ENCODE results near the gene DIPK1C.

DNA sequence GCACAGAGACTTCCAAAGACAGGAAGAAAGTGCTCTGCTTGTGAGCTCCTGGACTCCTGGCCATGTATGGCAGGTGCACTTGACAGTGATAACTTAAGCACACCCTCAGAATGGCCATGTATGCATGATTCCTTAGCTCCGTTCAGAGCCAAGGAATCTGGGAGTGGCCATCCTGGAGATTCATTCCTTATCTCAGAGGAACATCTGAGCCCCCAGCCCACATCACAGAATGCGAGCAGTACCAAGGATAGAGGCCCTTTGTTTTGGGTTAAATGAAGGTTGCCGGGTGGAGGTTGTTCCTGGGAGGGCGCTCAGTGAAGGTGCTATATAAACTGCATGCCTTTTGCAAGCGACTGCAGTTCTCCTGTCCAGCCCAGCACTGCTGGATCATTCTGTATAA is 26.9 kb downstream of the DIPK1C start:
- no peak for TF ChIP-seq YY1 (IDR thresholded peaks at IDR 0.05; ENCODE audit: low read depth, low read length)
- no peak for TF ChIP-seq ATF7 (IDR thresholded peaks at IDR 0.05; ENCODE audit: low read depth)
- TF ChIP-seq, protein P1, sequence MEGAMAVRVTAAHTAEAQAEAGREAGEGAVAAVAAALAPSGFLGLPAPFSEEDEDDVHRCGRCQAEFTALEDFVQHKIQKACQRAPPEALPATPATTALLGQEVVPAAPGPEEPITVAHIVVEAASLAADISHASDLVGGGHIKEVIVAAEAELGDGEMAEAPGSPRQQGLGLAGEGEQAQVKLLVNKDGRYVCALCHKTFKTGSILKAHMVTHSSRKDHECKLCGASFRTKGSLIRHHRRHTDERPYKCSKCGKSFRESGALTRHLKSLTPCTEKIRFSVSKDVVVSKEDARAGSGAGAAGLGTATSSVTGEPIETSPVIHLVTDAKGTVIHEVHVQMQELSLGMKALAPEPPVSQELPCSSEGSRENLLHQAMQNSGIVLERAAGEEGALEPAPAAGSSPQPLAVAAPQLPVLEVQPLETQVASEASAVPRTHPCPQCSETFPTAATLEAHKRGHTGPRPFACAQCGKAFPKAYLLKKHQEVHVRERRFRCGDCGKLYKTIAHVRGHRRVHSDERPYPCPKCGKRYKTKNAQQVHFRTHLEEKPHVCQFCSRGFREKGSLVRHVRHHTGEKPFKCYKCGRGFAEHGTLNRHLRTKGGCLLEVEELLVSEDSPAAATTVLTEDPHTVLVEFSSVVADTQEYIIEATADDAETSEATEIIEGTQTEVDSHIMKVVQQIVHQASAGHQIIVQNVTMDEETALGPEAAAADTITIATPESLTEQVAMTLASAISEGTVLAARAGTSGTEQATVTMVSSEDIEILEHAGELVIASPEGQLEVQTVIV (IDR thresholded peaks at IDR 0.05; ENCODE audit: borderline replicate concordance, partially characterized antibody): no peak
